ENCODE data around the gene CNGB1.

The CNGB1 gene

DNA sequence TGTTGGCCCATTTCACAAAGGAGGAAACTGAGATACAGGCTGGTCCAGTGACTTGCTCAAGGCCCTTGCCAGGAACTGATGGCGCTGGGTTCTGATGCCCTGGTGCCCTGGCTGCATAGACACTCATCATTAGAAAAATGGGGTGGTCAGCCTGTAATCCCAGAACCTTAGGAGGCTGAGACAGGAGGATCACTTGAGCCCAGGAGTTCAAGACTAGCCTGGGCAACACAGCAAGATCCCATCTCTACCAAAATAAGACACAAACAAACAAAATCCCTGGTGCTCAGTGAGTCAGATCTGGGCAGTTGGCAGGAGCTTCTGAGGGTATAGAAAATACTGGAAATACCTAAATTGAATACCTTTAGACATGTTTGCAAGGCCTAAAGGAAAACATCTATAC lies 127.5 kb downstream of the CNGB1 start:
- no peak overlapping the region for H3K27ac ChIP-seq
- no peak for DNase-seq (ENCODE audit: low read depth, low spot score)

DNA sequence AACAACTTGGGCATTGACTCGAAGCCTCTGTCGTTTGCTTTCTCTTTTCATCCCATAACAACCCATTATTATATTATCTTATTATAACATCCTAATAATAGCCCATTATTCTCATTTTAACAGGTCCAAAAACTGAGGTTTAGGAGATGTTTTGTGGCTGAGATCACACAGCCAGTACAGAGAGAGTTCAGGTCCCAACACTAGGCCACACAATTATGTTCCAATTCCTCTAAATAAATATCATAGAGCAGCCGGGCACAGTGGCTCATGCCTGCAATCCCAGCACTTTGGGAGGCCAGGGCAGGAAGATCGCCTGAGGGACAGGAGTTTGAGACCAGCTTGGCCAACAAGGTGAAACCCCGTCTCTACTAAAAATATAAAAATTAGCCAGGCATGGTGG lies 128.3 kb downstream of the CNGB1 start:
- DNase-seq (ENCODE audit: low read depth, low spot score), result no peak
- no peak overlapping the region for H3K27ac ChIP-seq

DNA sequence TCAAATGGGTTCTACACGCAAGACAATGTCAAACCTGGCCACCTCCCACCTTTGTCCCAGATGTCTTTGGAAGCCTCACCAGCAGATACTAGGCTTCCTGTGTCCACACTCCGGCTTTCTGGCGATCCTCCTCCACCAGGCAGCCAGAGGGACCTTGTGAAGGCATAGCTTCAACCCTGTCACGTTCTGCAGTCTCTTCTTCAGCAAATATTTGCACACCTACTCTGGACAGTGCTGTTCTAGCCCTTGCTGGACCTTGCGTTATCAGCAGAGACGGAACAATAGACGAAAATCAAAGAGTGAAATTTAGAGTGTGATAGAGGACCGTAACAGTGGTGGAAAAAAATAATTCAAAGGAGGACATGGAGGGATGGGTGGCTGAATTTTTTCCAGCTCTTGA lies 130.1 kb downstream of the CNGB1 start:
- DNase-seq (ENCODE audit: low read depth, low spot score), result no peak
- no peak overlapping the region for H3K27ac ChIP-seq

DNA sequence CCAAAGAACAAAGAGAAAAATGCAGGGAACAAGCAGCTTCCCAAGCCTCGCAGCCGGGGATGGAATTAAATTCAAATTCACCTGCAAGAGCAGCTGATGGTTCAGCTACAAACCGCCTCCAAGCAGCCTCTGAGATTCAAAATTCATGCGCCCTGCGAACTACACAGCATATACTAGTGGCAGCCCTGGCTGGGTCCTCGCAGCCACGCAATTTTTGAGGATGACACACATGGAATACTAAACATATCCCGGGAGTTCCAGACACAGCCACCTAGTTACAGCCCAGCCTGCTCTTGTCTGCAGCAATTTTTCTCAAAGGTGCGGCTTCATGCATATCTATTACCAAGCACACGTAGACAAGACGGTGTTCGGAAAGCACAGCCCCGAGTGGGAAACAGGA lies 132.8 kb downstream of the CNGB1 start:
- DNase-seq (ENCODE audit: low read depth, low spot score), result no peak
- no peak overlapping the region for H3K27ac ChIP-seq

DNA sequence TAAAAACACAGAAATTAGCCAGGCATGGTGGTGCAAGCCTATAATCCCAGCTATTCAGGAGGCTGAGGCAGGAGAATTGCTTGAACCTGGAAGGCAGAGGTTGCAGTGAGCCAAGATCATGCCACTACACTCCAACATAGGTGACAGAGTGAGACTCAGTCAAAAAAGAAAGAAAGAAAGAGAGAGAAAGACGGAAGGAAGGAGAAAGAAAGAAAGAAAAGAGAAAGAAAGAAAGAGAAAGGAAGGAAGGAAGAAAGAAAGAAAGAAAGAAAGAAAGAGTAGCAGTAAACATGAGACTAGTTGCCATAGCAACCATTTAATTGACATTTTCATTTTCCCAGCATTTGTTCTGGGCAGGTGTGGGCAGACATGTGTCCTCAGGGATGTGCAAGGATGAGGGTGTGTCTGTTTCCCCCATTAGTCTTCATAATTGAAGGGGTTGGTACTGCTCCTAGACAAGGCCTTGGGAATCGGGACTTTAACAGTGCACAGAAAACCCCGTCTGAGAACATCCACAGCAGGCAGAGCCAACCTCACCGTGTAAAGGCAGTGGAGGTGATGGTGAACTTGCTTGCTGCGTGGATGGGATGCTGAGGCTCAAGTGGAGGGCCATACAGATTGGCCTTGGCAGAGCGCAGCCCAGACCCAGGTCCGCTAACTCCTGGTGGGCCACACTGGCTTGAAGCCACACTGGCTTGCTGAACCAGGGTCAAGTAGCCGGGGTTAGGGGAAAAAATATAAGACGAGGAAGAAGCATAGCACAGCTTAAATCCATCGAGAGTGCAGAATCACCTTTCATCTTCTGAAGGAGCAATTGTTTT lies 133.4 kb downstream of the CNGB1 start:
- H3K27ac ChIP-seq, result no peak overlapping the region
- no peak for DNase-seq (ENCODE audit: low read depth, low spot score)

DNA sequence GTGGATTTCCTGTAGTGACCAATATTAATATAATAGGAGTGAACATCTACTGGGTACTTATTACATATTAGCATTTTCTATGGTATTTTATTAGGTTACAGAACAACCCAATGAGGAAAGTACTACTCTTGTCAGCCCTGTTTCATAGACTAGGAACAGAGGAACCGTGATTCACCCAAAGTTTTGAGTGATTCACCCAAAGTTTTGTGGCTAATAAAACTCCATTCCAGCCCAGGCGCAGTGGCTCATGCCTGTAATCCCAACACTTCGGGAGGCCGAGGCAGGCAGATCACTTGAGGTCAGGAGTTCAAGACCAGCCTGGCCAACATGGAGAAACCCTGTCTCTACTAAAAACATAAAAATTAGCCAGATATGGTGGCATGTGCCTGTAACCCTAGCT lies 135.5 kb downstream of the CNGB1 start:
- DNase-seq (ENCODE audit: low read depth, low spot score), result peak; percentile 73
- peak overlapping the region; percentile 97 for H3K27ac ChIP-seq

DNA sequence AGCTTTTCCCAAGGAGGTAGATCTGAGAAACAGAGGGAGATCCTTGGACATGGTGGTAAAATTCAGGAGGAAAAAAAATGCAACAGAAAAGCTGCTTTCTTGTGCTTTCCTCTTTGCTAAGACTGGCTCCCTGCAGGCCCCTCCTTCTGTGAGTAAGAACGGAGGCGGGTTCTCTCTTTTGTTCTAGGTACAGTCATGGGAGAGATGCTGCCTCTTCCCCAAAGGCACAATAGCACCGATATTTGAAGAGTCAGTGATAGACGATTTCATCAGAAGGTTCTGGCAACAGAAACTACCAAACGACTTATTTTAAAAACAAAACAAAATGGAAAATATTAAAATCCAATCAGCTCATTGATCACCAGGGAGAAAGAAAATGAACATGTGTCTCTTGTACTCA lies 136.0 kb downstream of the CNGB1 start:
- peak overlapping the region; percentile 97 for H3K27ac ChIP-seq
- DNase-seq (ENCODE audit: low read depth, low spot score), result peak; percentile 70
